Adrenal gland (tissue), 5 donors: Measurements from ENCODE around the gene SLC2A6.
A peak's percentile ranks its signal among the peaks of the same experiment; 100 is the strongest.

Experiments used
- POLR2A ChIP-seq, 2 donors: fragments of 450-650 bp; IDR thresholded peaks; one replicate each; pipeline ENCODE4 v1.6.1; 2017; ENCODE audit warnings: antibody characterized with exemption in 2 of 2, mild to moderate bottlenecking in 2 of 2, moderate library complexity in 1 of 2
- TF ChIP-seq, protein P1 (sequence below), 6 experiments: fragments of 450-650 bp in 4 of 6; fragments of 200-600 bp in 2 of 6; sonication (generic) in 1 of 6; IDR thresholded peaks; 1 replicate in 5 of 6; 2 replicates in 1 of 6; pipeline versions ENCODE4 v1.5.1 to v1.8.0; 2016 to 2021; ENCODE audit warnings: antibody characterized with exemption in 6 of 6, mild to moderate bottlenecking in 2 of 6, moderate library complexity in 1 of 6
- donor health status: DM: no; HTN: no; CAD: no.

DNA sequence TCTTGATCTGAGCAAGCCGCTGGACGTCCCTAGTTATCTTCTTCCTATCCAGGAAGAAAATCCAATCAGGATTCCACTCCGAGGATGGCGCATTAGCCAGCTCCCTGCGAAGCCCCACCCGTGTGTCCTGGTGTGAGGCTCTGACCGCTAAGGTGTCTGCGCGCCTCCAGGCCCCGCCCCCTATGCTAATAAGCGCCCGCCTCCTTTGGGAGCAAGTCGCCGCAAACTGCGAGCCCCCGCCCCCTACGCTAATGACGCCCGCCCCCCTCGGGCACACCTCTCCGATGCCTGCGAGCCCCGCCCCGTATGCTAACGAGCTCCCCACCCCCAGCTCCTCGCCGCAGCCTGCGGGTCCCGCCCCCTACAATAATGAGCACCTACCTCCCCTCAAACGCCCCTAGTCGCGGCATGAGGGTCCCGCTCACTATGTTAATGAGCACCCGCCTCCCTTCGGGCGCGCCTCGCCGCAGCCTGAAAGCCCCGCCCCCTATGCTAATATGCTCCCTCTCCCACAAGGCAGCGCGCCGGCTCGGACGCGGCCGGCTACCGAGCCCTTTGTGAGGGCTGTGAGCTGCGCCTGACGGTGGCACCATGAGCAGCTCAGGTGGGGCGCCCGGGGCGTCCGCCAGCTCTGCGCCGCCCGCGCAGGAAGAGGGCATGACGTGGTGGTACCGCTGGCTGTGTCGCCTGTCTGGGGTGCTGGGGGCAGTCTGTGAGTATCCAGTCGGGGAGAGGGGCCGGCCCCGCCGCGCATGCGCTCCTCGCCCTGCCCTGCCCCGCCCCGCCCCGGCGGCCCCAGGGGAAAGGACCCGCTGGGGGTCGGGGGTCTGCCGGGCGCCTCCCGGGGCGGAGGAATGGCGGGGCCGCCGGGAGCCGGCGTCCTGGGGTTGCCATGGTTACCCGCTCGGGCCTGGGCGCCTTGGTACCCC, 19.2 kb downstream of the SLC2A6 start, which contains the start of gene CACFD1:
- peak; percentile 78 to 80 for TF ChIP-seq POLR2A (IDR thresholded peaks at IDR 0.05)
- TF ChIP-seq, protein P1, sequence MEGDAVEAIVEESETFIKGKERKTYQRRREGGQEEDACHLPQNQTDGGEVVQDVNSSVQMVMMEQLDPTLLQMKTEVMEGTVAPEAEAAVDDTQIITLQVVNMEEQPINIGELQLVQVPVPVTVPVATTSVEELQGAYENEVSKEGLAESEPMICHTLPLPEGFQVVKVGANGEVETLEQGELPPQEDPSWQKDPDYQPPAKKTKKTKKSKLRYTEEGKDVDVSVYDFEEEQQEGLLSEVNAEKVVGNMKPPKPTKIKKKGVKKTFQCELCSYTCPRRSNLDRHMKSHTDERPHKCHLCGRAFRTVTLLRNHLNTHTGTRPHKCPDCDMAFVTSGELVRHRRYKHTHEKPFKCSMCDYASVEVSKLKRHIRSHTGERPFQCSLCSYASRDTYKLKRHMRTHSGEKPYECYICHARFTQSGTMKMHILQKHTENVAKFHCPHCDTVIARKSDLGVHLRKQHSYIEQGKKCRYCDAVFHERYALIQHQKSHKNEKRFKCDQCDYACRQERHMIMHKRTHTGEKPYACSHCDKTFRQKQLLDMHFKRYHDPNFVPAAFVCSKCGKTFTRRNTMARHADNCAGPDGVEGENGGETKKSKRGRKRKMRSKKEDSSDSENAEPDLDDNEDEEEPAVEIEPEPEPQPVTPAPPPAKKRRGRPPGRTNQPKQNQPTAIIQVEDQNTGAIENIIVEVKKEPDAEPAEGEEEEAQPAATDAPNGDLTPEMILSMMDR (IDR thresholded peaks at IDR 0.05), result no peak
